GM12873 (cell line): ENCODE data around the gene GYPC.

Experiments
- CTCF ChIP-seq: IDR thresholded peaks from 2 replicates; pipeline ENCODE4 v1.5.1; 2012; ENCODE audit warnings: low read depth, mild to moderate bottlenecking, moderate library complexity, low read length, control low read depth; ENCODE audit not compliant: insufficient read depth; ENCODE audit errors: missing control alignments

Gene GYPC

GRCh38 chr2:126664639-126665038 lies 8.7 kb downstream of the GYPC start:
- TF ChIP-seq CTCF = no peak

GRCh38 chr2:126665483-126665882 lies 9.5 kb downstream of the GYPC start:
- no peak for TF ChIP-seq CTCF

- no peak for TF ChIP-seq CTCF
These were observed 12.3 kb downstream of the GYPC start for GRCh38 chr2:126668254-126668653.

GRCh38 chr2:126669772-126670171 lies 13.8 kb downstream of the GYPC start:
- TF ChIP-seq CTCF = no peak

GRCh38 chr2:126671488-126671887 lies 15.5 kb downstream of the GYPC start:
- no peak for TF ChIP-seq CTCF

GRCh38 chr2:126672980-126673605 lies 17.1 kb downstream of the GYPC start:
- TF ChIP-seq CTCF = no peak

- TF ChIP-seq CTCF = no peak
These were observed 18.3 kb downstream of the GYPC start for GRCh38 chr2:126674075-126674744.
